ENCODE results near the gene CLCN3.
A peak's percentile ranks its signal among the peaks of the same experiment; 100 is the strongest.

Gene CLCN3

DNA sequence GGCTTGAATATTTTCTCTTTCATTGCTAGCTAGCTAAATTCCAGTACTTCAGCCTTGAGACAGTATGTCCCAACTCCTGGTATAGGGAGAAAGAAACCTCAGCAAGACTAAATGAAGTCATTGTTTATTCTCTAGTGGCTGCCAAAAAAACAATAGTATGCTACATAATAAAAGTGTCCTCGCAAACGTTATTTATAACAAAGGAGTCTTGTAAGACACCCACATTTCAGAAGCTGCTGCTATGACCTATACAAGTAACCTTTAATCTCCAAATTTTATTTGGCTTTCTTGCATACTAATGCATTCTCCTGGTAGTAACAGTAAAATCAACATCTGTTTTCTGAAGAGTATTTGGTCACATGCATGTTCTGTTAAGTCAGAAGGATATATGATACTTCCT is 36.8 kb upstream of the CLCN3 start:
- H3K27ac Mint-ChIP-seq, result no peak overlapping the region
- TF ChIP-seq, protein P1, sequence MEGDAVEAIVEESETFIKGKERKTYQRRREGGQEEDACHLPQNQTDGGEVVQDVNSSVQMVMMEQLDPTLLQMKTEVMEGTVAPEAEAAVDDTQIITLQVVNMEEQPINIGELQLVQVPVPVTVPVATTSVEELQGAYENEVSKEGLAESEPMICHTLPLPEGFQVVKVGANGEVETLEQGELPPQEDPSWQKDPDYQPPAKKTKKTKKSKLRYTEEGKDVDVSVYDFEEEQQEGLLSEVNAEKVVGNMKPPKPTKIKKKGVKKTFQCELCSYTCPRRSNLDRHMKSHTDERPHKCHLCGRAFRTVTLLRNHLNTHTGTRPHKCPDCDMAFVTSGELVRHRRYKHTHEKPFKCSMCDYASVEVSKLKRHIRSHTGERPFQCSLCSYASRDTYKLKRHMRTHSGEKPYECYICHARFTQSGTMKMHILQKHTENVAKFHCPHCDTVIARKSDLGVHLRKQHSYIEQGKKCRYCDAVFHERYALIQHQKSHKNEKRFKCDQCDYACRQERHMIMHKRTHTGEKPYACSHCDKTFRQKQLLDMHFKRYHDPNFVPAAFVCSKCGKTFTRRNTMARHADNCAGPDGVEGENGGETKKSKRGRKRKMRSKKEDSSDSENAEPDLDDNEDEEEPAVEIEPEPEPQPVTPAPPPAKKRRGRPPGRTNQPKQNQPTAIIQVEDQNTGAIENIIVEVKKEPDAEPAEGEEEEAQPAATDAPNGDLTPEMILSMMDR (IDR thresholded peaks at IDR 0.05), result no peak
- H3K27me3 Mint-ChIP-seq (ENCODE audit: low read depth, poor library complexity), result no peaks in the 10 kb centered on the region
- H3K4me3 Mint-ChIP-seq, result no peak overlapping the region
- no peak for DNase-seq
- peaks cover 37% of the 10 kb centered on the region for H3K36me3 Mint-ChIP-seq (ENCODE audit: low read depth)
- H3K4me1 Mint-ChIP-seq, result no peaks in the 10 kb centered on the region
- no peaks in the 10 kb centered on the region for H3K9me3 Mint-ChIP-seq

DNA sequence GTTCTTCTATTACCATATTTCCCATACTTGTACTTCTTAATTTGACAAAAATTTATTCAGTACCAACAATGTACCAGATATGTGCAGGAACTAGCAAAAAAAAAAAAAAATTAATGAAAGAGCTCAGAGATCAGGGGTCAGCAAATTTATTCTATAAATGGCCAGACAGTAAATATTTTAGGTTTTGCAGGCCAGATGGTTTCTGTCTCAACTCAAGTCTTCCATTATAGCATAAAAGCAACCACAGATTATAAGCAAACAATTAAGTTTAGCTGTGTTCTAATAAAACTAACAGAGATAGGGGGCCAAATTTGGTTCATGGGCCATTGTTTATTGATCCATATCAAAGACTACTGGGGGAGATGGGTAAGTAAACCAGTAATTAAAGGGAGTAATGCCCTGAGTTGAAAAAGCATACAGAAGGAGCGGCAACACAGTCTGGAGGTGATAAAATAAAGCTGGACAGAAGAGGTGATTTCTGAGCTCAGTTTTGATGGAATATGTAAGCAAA is 27.3 kb upstream of the CLCN3 start:
- Mint-ChIP-seq H3K27ac (peak overlapping the region; percentile 22), H3K36me3 (ENCODE audit: low read depth) (peaks cover 19% of the 10 kb centered on the region), H3K27me3 (ENCODE audit: low read depth, poor library complexity) (no peaks in the 10 kb centered on the region), H3K4me1 (no peaks in the 10 kb centered on the region), H3K9me3 (no peaks in the 10 kb centered on the region), H3K4me3 (no peak overlapping the region)
- TF ChIP-seq, protein P1 (IDR thresholded peaks at IDR 0.05), result no peak
- DNase-seq, result no peak

DNA sequence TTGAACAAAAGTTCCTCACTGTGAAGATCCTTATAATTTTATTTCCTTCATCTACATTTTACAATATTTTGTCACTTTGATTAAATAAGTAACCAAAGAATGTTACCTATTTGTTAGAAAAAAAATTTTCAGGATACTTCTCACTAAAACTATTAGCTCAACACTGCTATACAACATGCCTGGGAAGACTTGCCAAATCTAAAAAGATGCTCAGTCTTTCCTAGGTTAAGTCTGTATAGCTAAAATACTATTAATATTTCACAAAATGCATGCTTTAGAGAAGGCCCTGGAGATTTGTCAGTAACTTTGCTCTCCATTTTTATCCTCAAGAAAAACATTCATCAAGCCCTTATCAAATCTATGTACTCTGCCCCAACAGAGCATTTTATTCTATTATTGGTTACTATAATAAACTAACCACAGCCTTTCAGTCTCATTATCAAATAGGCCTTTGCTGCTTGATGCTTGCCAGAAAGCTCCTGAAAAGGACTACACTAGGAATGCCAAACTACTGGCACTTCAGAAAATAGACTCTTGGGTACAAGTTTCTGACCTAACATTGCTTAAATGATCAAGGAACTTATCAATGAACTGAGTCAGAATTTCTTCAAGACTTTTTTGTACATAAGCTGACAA is 25.7 kb upstream of the CLCN3 start:
- H3K36me3 Mint-ChIP-seq (ENCODE audit: low read depth), result peaks cover 19% of the 10 kb centered on the region
- TF ChIP-seq, protein P1 (IDR thresholded peaks at IDR 0.05), result no peak
- DNase-seq, result no peak

DNA sequence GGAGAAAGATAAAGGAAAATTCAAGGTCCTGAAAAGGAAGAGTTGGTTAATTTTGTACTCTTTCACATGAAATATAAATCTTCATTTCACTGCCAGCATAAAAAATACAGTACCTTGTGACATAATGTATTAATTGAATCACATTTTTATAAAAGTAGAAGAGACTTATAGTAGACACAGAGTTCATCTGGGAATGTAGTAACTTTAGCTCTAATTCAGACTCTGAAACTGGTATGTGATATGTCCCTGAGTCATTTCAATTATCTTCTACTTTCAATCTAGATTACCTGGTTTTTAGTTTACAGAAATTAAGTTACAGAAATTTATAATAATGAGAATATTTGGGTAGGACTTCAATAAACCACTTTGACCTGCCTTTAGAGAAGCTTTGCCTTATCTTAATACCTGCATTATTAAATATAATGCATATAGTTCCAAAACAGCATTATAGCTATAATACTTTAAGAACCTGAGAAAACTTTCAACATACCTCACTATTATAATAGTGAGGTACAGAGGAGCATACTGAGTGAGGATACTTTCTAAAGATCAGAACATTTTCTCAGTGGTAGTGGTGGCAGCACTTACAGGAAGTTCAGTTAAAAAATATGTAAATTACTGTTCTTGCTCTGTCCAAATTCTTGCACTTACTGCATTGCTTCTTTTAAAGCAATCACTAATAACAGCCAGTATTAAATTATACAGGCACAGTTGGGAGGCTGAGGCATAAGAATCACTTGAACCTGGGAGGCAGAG is 19.2 kb upstream of the CLCN3 start:
- H3K4me3 Mint-ChIP-seq, result no peak overlapping the region
- H3K36me3 Mint-ChIP-seq (ENCODE audit: low read depth), result peaks cover 16% of the 10 kb centered on the region
- no peaks in the 10 kb centered on the region for H3K27me3 Mint-ChIP-seq (ENCODE audit: low read depth, poor library complexity)
- TF ChIP-seq, protein P1 (IDR thresholded peaks at IDR 0.05), result no peak
- H3K27ac Mint-ChIP-seq, result no peak overlapping the region
- no peaks in the 10 kb centered on the region for H3K9me3 Mint-ChIP-seq
- no peaks in the 10 kb centered on the region for H3K4me1 Mint-ChIP-seq
- DNase-seq, result no peak

More for the DNA sequence above, 25.7 kb upstream of the CLCN3 start:
- Mint-ChIP-seq H3K4me1 (no peaks in the 10 kb centered on the region), H3K4me3 (no peak overlapping the region), H3K27me3 (ENCODE audit: low read depth, poor library complexity) (no peaks in the 10 kb centered on the region), H3K27ac (no peak overlapping the region), H3K9me3 (no peaks in the 10 kb centered on the region)

DNA sequence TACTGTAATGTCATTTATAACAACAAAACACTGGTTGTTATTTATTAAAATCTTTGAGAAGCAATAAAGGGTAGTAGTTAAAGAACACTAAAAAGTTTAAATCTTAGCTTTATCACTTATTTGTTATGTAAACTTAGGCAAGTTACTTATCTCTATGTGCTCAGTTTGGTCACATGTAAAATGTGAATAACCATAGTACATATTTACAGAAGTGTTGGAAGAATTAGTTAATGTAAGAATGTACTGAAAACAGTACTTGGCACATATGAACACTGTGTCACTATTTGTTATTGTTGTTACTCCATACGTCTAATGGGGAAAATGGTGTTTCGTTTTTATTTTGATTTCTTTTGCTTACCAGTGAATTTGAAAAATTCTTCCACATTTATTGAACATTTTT is 17.1 kb upstream of the CLCN3 start:
- TF ChIP-seq, protein P1 (IDR thresholded peaks at IDR 0.05), result no peak
- Mint-ChIP-seq H3K27ac (no peak overlapping the region), H3K4me1 (no peaks in the 10 kb centered on the region), H3K36me3 (ENCODE audit: low read depth) (peaks cover 28% of the 10 kb centered on the region), H3K9me3 (no peaks in the 10 kb centered on the region), H3K27me3 (ENCODE audit: low read depth, poor library complexity) (peaks cover 3% of the 10 kb centered on the region), H3K4me3 (no peak overlapping the region)
- DNase-seq, result no peak

All from nephron progenitor cell (in vitro differentiated cells).